Pulmonary artery endothelial cell (primary cell): Measurements from ENCODE around the gene RBP4. TPM values are rescaled to one million over a fixed set of nuclear protein-coding genes. Genes with fewer than 3 reads are reported as not detected.

Source experiments
- DNase-seq: peaks from one replicate; pipeline ENCODE4 v3.0.0-alpha.2; 2011; ENCODE audit warnings: low read depth, low spot score
- total RNA-seq: library from RNA; depleted of rRNA; stranded (reverse); fragments of >200 nt; gene quantifications from 2 replicates; pipeline ENCODE4 v1.2.3, GENCODE V29; 2014

The RBP4 gene
- not detected in 2 replicates for total RNA-seq

DNA sequence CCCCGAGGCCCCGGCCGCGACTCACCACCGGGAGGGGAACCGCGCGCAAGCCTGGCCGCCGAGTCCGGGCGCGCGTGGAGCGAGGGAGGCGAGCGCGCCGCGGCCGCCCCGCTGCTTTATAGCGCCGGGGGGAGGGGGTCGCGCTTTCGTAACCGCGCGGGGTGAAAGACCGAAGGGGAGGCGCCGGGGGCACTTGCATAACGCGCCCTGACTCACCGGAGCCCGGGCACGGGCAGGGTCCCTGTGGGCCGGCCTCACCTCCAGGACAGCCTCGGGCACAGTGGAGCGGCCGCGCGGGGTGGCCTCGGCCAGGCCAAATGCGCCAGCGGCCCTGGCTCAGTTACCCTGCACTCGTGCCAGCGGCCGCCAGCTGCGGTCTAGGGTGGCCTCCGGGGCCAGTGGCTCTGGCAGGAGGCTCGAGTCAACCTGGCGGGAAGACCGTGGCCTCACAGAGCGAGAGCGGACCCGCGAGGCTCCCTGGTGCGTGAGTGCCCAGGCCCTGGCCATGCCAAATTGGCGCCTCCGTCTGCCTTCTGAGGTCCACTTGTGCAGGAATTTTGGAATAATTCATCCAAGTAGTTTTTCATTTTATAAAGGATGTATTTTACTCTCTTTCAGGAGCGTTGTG, at the start of gene RBP4:
Gene RBP4, minus strand, starts transcription at position 90 of the 628 bp plus-strand sequence. CDS start 207 bp downstream, outside the sequence.
- DNase-seq, result no peak

DNA sequence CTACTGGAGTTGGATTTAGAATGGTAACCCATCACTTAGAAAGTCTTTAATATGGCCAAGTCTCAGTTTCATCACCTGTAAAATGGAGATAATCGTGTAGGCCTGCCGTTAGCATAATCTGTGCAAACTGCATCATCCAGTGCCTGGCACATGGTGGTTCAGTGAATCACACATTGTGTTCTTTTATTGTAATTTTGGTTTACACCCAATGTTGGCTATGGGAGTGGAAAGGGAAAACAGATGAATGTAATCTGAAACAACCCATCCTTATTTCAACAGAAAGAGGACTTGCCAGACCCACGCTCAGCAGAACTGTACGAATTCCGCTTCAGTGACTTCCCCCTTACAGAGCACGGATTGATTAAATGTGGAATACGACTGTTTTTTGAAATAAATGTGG, 38.8 kb upstream of the RBP4 start:
- DNase-seq, result no peak

DNA sequence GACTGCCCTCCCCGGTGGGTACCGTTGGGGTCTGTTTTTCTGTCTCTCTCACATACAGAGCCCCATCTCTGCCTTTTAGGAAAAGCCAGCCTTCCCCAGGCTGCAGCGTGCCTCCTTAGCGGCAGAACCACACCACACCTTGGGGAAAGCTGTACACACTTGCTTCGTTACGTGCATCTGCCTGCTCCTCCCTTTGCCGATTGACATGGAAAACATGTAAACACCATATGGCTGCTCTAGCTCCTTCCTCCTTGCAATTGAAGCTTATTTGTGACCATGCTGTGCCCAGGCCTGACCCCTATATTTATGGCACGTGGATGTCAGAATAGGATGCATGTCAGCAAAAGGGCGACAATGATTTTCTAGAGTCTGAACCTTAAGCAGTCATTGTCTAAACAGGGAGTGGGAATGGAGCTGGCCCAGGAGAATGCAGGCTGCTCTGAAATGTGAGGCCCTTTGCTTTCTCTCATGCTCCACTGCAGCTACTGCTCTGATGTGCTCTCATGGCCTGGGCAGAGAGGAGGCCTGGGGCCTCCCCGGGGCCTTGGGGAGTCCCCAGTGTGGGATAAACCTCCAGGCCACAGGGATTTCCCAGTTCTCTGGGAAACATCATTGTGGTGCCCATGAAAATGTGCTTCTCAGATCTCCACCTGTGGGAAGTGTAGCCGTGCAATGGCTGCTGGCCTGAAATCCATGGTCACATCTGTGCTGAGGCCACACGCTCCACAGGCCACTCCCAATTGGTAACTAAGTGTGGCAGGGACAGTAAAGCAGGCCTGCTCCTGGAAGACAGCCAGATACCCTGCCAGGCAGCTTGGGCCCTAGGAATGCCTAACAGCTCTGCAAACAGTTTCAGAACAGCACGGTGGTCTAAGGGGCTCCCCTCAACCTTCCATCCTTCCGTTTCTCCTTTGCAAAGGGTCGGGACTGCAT, 29.9 kb upstream of the RBP4 start:
- no peak for DNase-seq

DNA sequence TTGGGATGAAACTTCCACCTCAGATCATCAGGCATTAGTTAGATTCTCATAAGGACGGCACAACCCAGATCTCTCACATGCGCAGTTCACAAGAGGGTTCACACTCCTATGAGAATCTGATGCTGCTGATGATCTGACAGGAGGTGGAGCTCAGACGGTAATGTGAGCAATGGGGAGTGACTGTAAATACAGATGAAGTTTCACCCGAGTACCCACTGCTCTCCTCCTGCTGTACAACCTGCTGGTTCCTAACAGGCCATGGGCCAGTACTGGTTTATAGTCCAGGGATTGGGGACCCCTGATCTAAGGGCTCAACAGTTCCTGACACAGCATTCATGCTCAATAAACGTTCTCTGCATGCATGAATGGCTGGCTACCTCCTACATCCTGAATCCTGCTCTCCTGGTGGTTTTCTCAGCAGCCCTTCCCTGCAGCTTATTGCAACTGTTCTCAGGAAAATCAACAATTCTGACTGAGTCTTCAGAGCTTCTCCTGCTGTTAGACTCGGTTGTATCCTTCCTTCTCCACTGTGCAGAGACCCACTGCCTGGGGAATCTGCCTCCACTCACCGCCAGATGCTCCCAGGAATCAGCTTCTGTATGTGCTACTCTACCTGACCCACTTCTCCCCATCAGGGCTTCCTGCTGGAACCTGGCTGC, 28.7 kb upstream of the RBP4 start:
- DNase-seq, result no peak

DNA sequence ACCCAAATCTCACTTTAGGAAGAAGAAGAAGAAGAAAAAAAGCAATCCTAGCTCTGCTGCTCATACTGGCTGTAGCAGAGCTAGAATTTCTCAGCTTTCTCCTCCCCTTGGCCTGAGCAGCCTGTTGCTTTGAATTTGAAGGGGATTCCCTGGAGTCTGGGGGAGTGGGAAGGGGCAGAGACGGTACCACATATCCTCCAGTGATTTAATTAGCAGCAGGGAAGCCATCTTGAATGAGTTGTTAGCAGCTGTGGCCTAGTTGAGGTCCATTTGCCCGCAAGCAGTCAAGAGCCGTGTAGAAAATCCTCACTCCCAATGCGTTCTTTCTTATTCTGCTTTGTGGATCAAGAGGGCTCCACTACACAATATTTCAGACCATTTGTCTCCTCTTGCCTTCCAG, 27.8 kb upstream of the RBP4 start:
- DNase-seq, result no peak

DNA sequence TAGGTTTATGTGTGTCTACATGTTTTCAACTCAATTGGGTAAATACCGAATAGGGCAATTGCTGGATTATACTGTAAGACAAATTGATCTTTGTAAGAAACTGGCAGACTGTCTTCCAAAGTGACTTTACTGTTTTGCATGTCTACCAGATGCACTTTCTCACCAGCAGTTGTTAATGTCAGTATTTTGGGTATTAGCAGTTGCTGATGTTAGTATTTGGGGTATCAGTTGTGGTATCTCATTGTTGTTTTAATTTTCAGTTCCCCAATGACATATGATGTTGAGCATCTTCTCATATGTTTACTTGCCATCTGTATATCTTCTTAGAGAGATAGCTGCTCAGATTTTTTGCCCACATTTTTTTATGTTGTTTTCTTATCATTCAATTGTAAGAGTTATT, 21.9 kb upstream of the RBP4 start:
- DNase-seq, result no peak

DNA sequence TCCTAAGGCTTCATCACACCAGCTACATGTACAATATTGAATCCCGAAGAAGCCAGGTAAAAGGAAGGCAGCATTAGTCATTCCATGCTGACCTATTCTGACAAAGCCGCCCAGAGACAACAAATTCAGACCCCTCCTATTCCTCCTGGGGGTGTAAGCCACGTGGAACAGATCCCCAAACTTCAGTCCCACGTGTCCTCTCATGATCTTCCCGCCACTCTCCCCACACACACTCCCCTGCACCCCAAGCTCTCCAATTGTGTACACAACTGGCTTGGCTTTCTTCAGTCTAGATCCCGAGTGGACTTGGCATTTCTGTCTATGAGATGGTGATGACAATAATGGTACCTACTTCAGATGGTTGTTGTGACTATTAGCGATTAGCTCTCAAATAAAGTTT, 19.9 kb upstream of the RBP4 start:
- no peak for DNase-seq

DNA sequence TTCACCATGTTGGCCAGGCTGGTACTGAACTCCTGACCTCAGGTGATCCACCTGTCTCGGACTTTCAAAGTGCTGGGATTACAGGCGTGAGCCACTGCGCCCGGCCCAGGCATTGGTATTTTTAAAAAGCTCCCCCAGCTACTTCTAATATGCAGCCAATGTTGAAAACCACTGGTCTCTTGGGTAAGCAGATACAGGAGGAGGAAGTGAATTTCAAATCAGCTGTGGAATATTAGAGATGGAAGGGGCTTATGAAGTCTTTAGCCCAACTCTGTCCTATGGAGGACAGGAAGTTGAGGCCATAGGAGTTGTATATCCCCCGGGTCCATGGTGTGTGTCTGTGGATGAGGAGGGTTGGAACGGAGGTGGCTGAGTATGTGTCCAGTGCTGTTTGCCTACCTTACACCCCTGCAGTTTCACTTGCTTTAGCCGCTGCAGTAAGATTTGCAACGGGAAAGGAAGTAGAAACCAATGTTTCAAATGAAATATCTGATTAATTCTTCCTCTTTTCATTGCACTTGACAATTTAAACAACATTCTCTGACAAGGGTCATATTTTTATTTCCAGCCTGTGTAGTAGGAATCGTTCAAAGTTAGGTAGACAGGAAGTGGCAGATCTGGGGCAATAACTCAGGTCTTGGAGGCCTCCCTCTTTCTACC, 14.7 kb upstream of the RBP4 start:
- DNase-seq, result no peak

DNA sequence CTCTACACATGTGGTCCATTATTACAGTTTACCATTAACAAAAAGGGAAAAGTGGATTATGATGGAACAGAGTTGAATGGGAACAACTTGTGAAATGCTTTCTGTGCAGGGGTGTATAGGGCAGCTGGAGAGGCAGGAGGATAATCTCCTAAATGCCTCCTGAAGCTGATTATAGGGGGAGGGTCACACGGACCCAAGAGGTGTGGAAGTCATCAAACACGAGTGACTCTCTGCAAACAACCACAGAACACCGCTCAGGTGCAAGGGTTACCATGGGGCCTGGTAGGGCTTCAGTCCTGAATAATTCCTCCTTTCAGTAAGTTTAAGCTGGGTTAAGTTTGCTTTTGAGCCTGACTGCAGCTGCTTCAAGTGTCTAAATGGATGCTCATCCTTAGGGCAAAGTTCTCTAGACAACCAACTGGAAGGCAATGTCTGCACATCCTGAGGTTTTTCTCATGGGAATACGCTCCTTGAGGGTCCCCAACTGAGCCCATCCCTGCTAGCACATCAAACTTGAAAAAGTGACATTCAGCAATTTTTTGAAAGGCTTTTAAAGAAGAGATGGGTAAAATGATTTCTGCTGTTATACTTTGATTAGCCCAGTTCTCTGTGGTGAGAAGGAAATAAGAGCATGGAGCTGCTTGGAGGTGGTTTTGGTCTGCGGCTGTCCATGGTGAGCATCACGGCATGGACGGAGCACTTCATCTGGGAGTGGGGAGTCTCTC, 13.2 kb upstream of the RBP4 start:
- DNase-seq, result no peak

DNA sequence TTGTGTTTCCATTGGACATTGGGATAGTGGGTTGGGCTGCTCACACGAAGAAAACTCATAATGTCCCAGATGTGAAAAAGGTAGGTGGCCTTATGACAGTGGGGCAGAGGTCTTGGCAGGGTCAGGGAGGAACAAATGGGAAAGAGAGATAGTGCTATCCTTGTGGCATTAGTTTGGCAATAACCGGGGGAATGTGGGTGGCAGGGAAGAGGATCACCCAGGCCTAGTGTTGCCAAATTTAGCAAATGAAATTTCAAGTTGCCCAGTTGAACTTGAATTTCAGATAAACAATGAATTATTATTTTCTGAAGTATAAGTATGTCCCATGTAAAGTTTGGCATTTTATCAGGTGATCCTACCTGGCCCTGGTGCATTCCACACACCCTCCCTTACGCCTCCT, 12.1 kb upstream of the RBP4 start:
- no peak for DNase-seq

DNA sequence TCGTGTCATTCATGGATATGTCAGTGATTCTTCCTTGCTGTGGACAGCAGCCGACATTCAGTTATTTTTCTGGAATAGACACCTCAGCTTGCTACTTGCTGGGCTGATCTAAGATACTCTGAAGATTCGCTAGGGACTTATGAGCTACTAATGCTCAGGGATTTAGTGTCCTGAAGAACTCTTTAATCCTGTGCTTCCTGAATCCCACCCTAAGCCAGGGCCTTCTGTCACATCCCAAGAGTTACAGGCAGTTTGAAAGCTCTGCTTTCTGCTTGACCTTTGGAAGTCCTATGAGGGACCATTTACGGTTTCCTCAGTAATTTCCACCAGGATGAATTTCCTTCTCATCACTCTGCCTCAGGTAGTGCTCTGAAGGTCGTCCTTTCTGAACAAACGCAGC, 11.3 kb upstream of the RBP4 start, which contains the start of gene PDE6C:
Gene PDE6C, plus strand, starts transcription at position 227 of the 400 bp plus-strand sequence. CDS start 189 bp downstream, outside the sequence.
- no peak for DNase-seq

DNA sequence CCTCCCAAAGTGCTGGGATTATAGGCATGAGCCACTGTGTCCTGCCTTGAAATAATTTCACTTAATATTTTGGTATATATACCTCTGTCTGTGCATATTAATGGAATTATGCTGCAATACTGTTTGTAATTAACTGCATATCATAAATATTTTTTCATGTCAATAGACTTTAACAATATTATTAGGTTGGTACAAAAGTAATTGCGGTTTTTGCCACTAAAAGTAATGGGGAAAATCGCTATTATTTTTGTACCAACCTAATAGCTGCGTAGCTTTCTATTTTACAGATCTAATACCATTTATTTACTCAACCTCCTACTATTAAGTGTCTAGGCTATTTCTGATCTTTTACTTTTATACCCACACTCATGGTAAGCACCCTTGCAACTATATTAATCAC, 7.4 kb upstream of the RBP4 start:
- no peak for DNase-seq

DNA sequence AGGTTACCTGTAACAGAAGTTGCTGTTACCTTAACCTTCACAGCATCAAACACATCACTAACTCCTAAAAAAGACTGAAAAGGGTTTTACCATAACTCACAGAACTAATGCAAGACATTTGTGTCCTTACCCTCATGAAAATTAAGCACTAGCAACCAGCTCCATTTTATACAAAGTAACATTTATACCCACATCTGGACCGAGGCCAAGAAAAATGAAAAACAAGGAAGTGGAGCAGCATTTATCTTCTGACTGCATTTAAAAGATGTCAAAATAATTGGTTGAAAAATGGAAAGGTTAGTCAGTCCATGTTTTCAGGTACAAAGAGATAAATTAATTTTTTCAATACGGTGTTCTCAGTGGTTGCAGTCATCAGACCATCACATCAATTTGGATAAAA, 3.1 kb upstream of the RBP4 start:
- DNase-seq, result no peak

DNA sequence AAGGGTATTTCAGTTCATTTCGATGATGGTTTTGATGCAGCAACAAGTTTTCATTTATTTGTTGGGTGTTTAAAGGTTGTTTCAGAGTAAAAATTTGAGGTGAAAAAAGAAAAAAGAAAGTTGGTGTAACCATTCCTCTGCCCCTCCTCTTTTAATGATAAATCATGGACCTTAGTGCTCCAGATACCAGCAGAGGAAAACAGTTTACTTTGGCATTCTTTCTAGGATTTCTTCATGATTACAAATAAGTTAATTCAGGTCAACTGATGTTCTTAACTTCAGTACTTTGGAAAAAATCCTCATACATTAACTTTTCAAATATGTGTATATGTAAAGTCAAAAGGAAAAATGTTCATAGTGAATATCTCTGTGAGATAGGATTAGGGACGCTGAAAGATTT, 2.0 kb upstream of the RBP4 start:
- DNase-seq, result no peak

DNA sequence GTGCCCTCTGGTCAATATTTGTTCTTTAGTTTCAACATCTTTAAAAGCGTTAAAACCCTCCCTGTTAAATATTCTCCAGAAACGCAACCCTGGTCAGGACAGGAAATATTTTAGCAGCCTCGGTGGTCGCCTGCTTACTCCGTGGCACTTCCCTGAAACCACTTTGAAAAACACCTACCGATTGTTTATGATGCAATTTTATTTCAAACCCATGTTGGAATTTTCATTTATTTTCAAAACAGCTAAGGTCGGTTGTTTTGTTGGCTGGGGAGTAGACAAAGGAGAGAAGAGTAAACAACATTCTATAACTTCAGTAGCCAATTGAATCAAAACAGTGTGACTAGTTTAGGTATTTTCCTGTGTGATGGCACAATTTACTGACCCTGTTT, 733 bp upstream of the RBP4 start:
- no peak for DNase-seq

DNA sequence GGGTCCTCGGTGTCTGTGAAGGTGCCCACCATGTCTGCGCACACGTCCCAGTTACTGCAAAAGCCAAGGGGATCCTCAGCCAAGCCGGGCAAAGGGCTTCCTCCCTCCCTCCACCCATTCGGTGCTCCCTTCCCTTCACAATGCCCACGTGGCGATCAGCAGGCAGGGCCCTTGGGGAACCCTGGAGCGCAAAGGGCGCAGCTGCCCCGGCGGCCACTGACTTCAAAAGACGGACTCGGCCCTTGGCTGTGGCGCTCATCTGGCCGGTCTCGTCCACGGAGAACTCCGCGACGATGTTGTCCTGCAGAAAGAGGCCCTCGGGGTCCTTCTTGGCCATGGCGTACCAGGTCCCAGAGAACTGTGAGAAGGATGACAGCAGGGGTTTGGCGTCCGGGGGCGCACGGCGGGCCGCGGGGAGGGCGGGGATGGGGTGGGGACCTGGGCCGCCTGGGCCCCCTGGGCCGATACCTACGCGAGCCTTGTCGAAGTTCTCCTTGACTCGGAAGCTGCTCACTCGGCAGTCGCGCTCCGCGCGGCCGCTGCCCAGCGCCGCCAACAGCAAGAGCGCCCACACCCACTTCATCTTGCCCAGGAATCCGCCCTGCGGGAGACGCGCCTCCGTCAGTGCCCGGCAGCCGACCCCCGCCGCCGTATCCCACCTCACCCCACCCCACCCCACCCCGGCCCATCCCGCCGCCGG, 439 bp downstream of the RBP4 start:
- DNase-seq, result no peak

DNA sequence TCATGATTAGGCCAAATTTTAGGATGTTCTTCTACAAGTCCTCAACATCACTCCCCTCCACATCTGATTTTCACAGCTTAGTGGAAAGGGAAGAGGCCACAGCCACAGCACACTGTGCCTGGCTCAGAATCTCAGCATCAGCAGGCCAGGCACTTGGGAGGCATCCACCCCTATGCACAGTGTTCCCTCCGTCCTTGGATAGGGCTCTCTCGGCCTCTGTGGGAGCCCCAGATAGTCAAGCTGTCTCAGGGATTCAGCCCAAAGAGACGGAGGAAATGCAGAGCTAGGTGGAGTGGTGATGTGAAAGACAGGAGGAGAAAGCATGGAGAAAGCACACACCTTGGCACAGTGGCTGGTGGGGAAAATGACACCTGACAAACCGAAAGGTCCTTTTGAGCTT, 1.3 kb downstream of the RBP4 start:
- DNase-seq, result no peak

DNA sequence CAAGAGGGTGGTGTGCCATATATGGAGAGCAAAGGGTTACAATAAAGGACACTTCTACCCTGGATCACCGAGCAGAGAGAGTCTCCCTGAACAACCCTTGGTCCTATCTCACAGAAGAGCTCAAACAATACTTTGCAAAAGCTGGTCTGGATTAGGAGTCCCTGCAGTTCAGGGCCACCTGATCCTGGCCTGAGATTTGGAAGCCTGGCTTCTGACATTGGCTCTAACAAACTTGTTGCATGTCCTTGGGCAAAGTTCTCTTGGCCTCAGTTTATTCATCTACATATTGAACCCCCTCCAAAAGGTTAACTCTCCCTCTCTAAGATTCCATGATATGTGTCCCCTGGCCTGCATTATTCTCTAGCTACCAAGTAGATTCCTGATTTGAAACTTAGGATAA, 1.7 kb downstream of the RBP4 start:
- DNase-seq, result no peak

DNA sequence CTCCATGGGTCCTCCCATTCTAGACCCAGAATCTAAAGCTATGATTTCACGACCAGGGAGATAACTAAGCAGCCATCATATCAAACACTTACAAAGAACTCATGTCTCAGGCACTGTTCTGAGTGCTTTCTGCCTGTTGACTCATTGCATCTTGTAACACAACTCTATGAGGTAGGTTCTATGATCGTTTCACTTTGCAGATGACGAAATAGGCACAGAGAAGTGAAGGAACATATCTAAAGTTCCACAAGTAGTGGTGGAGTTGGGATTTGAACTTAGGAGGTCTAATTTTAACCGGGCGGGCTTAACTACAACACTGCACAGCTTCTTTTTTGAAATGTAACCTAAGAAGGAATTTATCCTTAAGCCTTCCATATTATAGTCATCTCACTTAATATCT, 2.9 kb downstream of the RBP4 start:
- no peak for DNase-seq

DNA sequence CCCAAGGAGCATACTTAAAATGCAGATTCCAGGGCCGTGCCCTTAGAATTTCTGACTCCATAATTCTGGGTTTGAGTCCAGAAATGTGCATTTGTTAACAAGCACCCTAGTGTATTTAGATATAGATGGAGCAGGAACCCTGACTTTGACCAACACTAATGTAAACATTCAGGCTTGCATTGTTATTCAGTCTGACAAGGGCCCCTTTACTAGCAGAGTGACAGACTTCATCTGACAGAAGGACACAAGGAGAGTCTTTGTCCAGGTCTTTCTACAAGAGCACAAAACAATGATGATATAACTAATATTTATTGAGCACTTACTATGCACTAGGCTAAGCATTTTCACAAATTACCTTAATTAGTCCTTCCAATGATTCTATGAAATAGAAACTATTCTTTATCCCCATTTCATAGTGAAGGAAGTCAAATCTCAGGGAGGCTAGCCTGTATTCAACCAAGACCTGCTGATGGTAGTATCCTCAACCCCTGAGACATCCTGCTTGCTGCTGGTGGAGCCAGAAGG, 3.9 kb downstream of the RBP4 start:
- DNase-seq, result no peak
